K562 (cell line): ENCODE measurements around the gene FAM32A.

ENCODE experiments used
- CBFB ChIP-seq: sonication (generic); formaldehyde crosslinking; IDR thresholded peaks from 2 replicates; pipeline ENCODE4 v1.4.0; 2020; ENCODE audit warnings: mild to moderate bottlenecking, missing genetic modification reagents
- EHMT2 ChIP-seq: fragments of 450-650 bp; IDR thresholded peaks from 2 replicates; pipeline ENCODE4 v1.6.1; 2018; ENCODE audit warnings: antibody characterized with exemption
- FOS ChIP-seq: IDR thresholded peaks from 3 replicates; pipeline ENCODE4 v1.6.1; 2011; ENCODE audit not compliant: insufficient read length; ENCODE audit errors: extremely low read depth
- NFIX ChIP-seq: fragments of 250-450 bp; sonication (Bioruptor Pico); IDR thresholded peaks from 2 replicates; pipeline ENCODE4 v1.4.0; 2020; ENCODE audit warnings: low read depth, mild to moderate bottlenecking, moderate library complexity
- POLR2A ChIP-seq: fragments of 450-650 bp; conservative IDR thresholded peaks from 2 replicates; pipeline ENCODE4 v1.6.1; 2016
- RCOR1 ChIP-seq, 2 experiments: IDR thresholded peaks; 2 replicates each; pipeline ENCODE4 v1.6.1; 2012; ENCODE audit warnings: low read depth in 2 of 2, low read length in 2 of 2, borderline replicate concordance in 1 of 2, improper control_type of control experiment in 1 of 2
- SRSF1 ChIP-seq: fragments of 200-400 bp; formaldehyde crosslinking; IDR thresholded peaks from 2 replicates; pipeline ENCODE4 v1.6.1; 2017; ENCODE audit warnings: mild to moderate bottlenecking, low read depth, low read length, moderate library complexity
- TF ChIP-seq, protein P1 (sequence below), 2 experiments: IDR thresholded peaks; 2 replicates each; pipeline ENCODE4 v1.6.1; 2012; ENCODE audit warnings: improper control_type of control experiment in 2 of 2, low read depth in 2 of 2, low read length in 2 of 2, borderline replicate concordance in 1 of 2

DNA sequence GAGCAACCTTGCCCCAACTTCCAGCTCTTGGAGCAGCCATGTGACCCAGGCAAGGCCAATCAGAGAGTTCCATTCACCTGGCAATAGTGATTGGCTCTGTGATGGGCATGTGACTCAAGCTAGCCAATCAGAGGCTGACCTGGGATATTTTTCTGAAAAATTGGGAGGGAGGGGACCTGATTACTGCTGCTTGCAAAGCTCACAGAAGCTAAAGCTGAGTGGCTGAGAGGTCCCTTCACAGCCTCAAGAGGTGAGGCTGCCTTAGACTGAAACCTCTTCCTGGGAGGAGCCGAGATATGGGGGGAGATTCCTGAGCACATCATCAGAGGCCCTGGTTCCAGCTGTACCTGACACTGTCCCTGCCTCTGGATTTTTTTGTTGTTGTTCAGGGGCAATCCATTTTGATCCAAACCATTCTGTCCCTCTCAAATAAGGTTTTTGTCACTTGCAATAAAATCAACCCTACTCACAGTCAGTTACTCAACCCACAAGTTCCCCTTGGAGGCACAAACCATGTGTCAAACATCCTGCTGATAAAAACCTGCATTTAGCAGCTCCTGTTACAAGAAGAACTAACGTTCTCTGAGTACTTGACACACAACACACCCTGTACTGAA is 16.6 kb upstream of the FAM32A start:
- TF ChIP-seq SRSF1: no peak
- TF ChIP-seq POLR2A: no peak
- TF ChIP-seq CBFB (CRISPR knock-in tag): no peak
- TF ChIP-seq, protein P1, sequence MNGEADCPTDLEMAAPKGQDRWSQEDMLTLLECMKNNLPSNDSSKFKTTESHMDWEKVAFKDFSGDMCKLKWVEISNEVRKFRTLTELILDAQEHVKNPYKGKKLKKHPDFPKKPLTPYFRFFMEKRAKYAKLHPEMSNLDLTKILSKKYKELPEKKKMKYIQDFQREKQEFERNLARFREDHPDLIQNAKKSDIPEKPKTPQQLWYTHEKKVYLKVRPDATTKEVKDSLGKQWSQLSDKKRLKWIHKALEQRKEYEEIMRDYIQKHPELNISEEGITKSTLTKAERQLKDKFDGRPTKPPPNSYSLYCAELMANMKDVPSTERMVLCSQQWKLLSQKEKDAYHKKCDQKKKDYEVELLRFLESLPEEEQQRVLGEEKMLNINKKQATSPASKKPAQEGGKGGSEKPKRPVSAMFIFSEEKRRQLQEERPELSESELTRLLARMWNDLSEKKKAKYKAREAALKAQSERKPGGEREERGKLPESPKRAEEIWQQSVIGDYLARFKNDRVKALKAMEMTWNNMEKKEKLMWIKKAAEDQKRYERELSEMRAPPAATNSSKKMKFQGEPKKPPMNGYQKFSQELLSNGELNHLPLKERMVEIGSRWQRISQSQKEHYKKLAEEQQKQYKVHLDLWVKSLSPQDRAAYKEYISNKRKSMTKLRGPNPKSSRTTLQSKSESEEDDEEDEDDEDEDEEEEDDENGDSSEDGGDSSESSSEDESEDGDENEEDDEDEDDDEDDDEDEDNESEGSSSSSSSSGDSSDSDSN (IDR thresholded peaks at IDR 0.05; ENCODE audit: borderline replicate concordance in 1 of 2, low read depth in 2 of 2, low read length in 2 of 2): no peak
- TF ChIP-seq FOS: no peak
- TF ChIP-seq EHMT2: no peak
- no peak for TF ChIP-seq RCOR1 (IDR thresholded peaks at IDR 0.05; ENCODE audit: borderline replicate concordance in 1 of 2, low read depth in 2 of 2, low read length in 2 of 2)
- no peak for TF ChIP-seq NFIX (CRISPR knock-in tag)
